Epithelial cell of proximal tubule (primary cell): ENCODE measurements around the gene LAIR1. TPM values are rescaled to one million over a fixed set of nuclear protein-coding genes. Genes with fewer than 3 reads are reported as not detected.

Source experiments
- DNase-seq: peaks from one replicate; pipeline ENCODE4 v3.0.0-alpha.2; 2011; ENCODE audit warnings: low read depth
- H3K4me3 ChIP-seq: 2 replicates; pipeline ENCODE4 v1.5.1; 2011; ENCODE audit warnings: low read depth, mild to moderate bottlenecking, low read length
- CTCF ChIP-seq: conservative IDR thresholded peaks from 2 replicates; pipeline ENCODE4 v1.5.1; 2012; ENCODE audit warnings: low read depth, mild to moderate bottlenecking, low read length
- total RNA-seq: library from RNA; depleted of rRNA; stranded (reverse); fragments of >200 nt; gene quantifications from 2 replicates; pipeline ENCODE4 v1.2.3, GENCODE V29; 2015

LAIR1 gene
- total RNA-seq, 1 donor from 2014 or later = not detected

GRCh38 chr19:54338521-54338920 lies 26.2 kb downstream of the LAIR1 start:
- no peak overlapping the region for H3K4me3 ChIP-seq
- DNase-seq = no peak
- no peak for TF ChIP-seq CTCF

GRCh38 chr19:54337858-54338230 lies 26.9 kb downstream of the LAIR1 start:
- DNase-seq = no peak
- H3K4me3 ChIP-seq = no peak overlapping the region
- no peak for TF ChIP-seq CTCF

GRCh38 chr19:54336893-54337857 lies 27.6 kb downstream of the LAIR1 start:
- no peak for DNase-seq
- H3K4me3 ChIP-seq = no peak overlapping the region
- TF ChIP-seq CTCF = no peak

- TF ChIP-seq CTCF = no peak
- no peak for DNase-seq
- no peak overlapping the region for H3K4me3 ChIP-seq
Measured at GRCh38 chr19:54335979-54336892, 28.5 kb downstream of the LAIR1 start.

- H3K4me3 ChIP-seq = no peak overlapping the region
- DNase-seq = no peak
- TF ChIP-seq CTCF = no peak
Measured at GRCh38 chr19:54335164-54335563, 29.6 kb downstream of the LAIR1 start.

- no peak overlapping the region for H3K4me3 ChIP-seq
- no peak for TF ChIP-seq CTCF
- DNase-seq = no peak
Measured at GRCh38 chr19:54333586-54334298, 31.0 kb downstream of the LAIR1 start.
